GM13976 (cell line): ENCODE results near the gene LZTFL1.

Experiments
- DNase-seq: peaks from one replicate; pipeline ENCODE4 v3.0.0; 2012; ENCODE audit warnings: low spot score
- in situ Hi-C: fragments of 300-500 bp; cut with MboI; formaldehyde crosslinking; loops from one replicate; pipeline ENCODE4 v1.12.0; 2022; ENCODE audit warnings: low sequenced_read_pairs, mixed read lengths, inconsistent platforms; ENCODE audit not compliant: unreplicated experiment
- TF ChIP-seq, protein P1 (sequence below): IDR thresholded peaks from 2 replicates; pipeline ENCODE4 v1.5.1; 2012; ENCODE audit warnings: borderline replicate concordance, mild to moderate bottlenecking; ENCODE audit not compliant: insufficient read depth; ENCODE audit errors: extremely low read depth, missing control alignments, control extremely low read depth

The LZTFL1 gene

DNA sequence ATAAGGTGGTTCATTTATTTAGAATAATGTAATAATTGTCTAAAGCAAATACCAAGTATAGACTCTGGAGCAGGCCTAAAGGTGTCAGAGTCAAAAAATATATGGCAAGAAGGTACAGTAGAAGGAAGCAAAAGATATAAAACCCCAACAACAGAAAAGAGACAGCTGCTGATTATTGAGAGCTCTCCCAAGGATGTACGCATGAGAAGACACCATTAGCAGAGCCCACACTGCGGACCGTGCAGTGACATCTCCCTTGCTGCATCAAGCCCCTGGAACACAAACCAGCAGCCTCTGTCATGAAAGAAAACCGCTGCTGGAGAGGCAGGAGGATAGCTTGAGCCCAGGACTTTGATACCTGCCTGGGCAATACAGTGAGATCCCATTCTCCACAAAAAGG lies 27.6 kb downstream of the LZTFL1 start:
- in situ Hi-C loops, result no loop called here
- TF ChIP-seq, protein P1, sequence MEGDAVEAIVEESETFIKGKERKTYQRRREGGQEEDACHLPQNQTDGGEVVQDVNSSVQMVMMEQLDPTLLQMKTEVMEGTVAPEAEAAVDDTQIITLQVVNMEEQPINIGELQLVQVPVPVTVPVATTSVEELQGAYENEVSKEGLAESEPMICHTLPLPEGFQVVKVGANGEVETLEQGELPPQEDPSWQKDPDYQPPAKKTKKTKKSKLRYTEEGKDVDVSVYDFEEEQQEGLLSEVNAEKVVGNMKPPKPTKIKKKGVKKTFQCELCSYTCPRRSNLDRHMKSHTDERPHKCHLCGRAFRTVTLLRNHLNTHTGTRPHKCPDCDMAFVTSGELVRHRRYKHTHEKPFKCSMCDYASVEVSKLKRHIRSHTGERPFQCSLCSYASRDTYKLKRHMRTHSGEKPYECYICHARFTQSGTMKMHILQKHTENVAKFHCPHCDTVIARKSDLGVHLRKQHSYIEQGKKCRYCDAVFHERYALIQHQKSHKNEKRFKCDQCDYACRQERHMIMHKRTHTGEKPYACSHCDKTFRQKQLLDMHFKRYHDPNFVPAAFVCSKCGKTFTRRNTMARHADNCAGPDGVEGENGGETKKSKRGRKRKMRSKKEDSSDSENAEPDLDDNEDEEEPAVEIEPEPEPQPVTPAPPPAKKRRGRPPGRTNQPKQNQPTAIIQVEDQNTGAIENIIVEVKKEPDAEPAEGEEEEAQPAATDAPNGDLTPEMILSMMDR, result no peak
- DNase-seq, result no peak

- DNase-seq, result no peak
- TF ChIP-seq, protein P1, result no peak
- in situ Hi-C loops, result no loop called here
These were observed 34.0 kb downstream of the LZTFL1 start for GRCh38 chr3:45807681-45808540.

DNA sequence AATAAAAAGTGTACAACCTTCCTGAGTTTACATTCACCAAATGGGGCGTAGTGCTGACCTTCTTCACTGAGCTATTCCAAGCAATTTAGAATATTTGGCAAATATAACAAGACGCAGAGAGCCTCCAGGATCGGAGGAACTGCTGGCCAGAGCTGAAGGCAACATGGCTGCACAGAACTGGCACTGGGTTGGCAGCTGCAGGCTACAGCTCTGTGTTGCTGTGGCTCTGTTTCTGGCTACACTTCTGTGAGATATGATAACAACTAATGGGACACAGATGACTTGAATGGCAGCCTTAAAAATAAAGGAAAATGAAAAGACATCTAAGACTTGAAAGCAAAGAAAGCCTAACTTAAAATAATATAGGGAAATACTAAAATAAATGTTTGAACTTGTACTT lies 34.8 kb downstream of the LZTFL1 start:
- no peak for DNase-seq
- in situ Hi-C loops, result no loop called here
- TF ChIP-seq, protein P1, result no peak

DNA sequence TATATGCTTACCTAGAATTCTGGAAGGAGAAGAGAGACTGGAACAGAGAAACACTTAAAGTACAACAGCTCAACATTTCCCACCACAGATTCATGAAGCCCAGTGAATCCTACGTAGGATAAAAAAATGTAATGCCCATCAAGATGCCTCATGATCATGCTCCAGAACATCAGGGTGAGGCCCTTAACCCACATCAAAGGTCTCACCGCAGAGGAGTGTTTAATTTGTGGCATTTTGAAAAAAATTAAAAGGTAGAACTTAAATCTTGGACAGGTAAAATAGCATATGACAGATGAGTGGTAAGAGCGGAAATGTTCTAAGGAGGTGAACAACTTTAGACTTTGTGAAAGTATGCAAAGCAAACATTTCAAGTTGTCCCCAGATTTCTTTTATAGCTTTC lies 35.8 kb downstream of the LZTFL1 start:
- no peak for DNase-seq
- in situ Hi-C loops, result no loop called here
- TF ChIP-seq, protein P1, result no peak

- TF ChIP-seq, protein P1, result no peak
- in situ Hi-C loops, result no loop called here
- DNase-seq, result no peak
These were observed 38.5 kb downstream of the LZTFL1 start for GRCh38 chr3:45803252-45803935.

GRCh38 chr3:45802146-45802545 lies 39.8 kb downstream of the LZTFL1 start:
- DNase-seq, result no peak
- in situ Hi-C loops, result no loop called here
- TF ChIP-seq, protein P1, result no peak

GRCh38 chr3:45800611-45801010 lies 41.3 kb downstream of the LZTFL1 start:
- in situ Hi-C loops, result no loop called here
- TF ChIP-seq, protein P1, result no peak
- no peak for DNase-seq
